Endothelial cell of umbilical vein (primary cell): Measurements from ENCODE around the gene HIPK1. TPM values are rescaled to one million over a fixed set of nuclear protein-coding genes. Genes with fewer than 3 reads are reported as not detected.

Experiments
- BruUV-seq: library from RNA; stranded (reverse); fragments of 400-500 nt; replicated peaks from 2 replicates; lab custom pipeline; 2021; lab: Mats Ljungman, UMichigan
- CTCF ChIA-PET: fragments of 300-600, 350-600 bp; sonication (Branson Sonifier 250); formaldehyde crosslinking; loops from one replicate; lab custom pipeline; 2021; ENCODE audit warnings: antibody characterized with exemption, inconsistent platforms; lab: Charles Lee
- POLR2A ChIA-PET: fragments of 300-600, 350-600 bp; sonication (Branson Sonifier 250); formaldehyde crosslinking; loops from one replicate; lab custom pipeline; 2021; ENCODE audit warnings: antibody characterized with exemption, inconsistent platforms; lab: Charles Lee
- DNase-seq: peaks from one replicate; pipeline ENCODE4 v3.0.0-alpha.2; 2011; ENCODE audit warnings: low read depth, low spot score
- FAIRE-seq: peaks from 2 replicates; lab custom pipeline; 2011; peaks lifted over from hg19 to GRCh38; lab: Jason Lieb, UNC
- H2AFZ ChIP-seq: 2 replicates; pipeline ENCODE4 v1.6.0; 2012; ENCODE audit warnings: low read depth, low read length, control low read depth, inconsistent platforms
- H3K27ac ChIP-seq: 2 replicates; pipeline ENCODE4 v1.5.1; 2011; ENCODE audit warnings: low read depth, mild to moderate bottlenecking, control low read depth, low read length, moderate library complexity; ENCODE audit not compliant: insufficient read depth
- H3K27me3 ChIP-seq, 2 experiments: 2 replicates each; pipeline versions ENCODE4 v1.6.0 to v1.6.1; 2011; ENCODE audit warnings: low read length in 2 of 2, mixed read lengths in 1 of 2; ENCODE audit not compliant: control insufficient read depth in 2 of 2, insufficient read depth in 2 of 2
- H3K36me3 ChIP-seq, 2 experiments: 2 replicates in 1 of 2; 3 replicates in 1 of 2; pipeline ENCODE4 v1.5.1; 2011; ENCODE audit warnings: low read length in 2 of 2, mild to moderate bottlenecking in 1 of 2, moderate library complexity in 1 of 2; ENCODE audit not compliant: control insufficient read depth in 2 of 2, insufficient read depth in 2 of 2; ENCODE audit errors: extremely low read depth in 1 of 2
- H3K4me1 ChIP-seq: 3 replicates; pipeline ENCODE4 v1.5.1; 2011; ENCODE audit warnings: mild to moderate bottlenecking, low read length; ENCODE audit not compliant: control insufficient read depth, insufficient read depth; ENCODE audit errors: extremely low read depth
- H3K4me2 ChIP-seq: 2 replicates; pipeline ENCODE4 v1.6.1; 2011; ENCODE audit warnings: low read length, control low read depth, mixed read lengths; ENCODE audit not compliant: insufficient read depth
- H3K4me3 ChIP-seq, 3 experiments: fragments of 200-600 bp in 1 of 3; sonication (generic), shearing (Covaris generic) in 1 of 3; replicated peaks in 1 of 3; 2 replicates each; pipeline ENCODE4 v1.5.1; 2011 to 2016; ENCODE audit warnings: control low read depth in 3 of 3, low read length in 3 of 3, mild to moderate bottlenecking in 2 of 3, inconsistent platforms in 1 of 3, low read depth in 1 of 3, moderate library complexity in 1 of 3; ENCODE audit not compliant: insufficient read depth in 1 of 3
- H3K79me2 ChIP-seq: 2 replicates; pipeline ENCODE4 v1.6.0; 2012; ENCODE audit warnings: low read length, inconsistent platforms; ENCODE audit not compliant: control insufficient read depth, insufficient read depth
- H3K9ac ChIP-seq: replicated peaks from 2 replicates; pipeline ENCODE3; 2011; ENCODE audit warnings: low read length, control low read depth; ENCODE audit not compliant: insufficient read depth; ENCODE audit errors: extremely low read depth
- H3K9me1 ChIP-seq: replicated peaks from 3 replicates; pipeline ENCODE4 v1.6.0; 2011; ENCODE audit warnings: mild to moderate bottlenecking, low read length; ENCODE audit not compliant: control insufficient read depth, insufficient read depth; ENCODE audit errors: extremely low read depth
- H3K9me3 ChIP-seq: replicated peaks from 2 replicates; pipeline ENCODE4 v1.5.1; 2012; ENCODE audit warnings: low read length, inconsistent platforms; ENCODE audit not compliant: control insufficient read depth, insufficient read depth
- H4K20me1 ChIP-seq: replicated peaks from 2 replicates; pipeline ENCODE3; 2011; ENCODE audit warnings: mild to moderate bottlenecking, low read length; ENCODE audit not compliant: control insufficient read depth, insufficient read depth; ENCODE audit errors: extremely low read depth
- CTCF ChIP-seq, 2 donors: IDR thresholded peaks; 1 replicate in 1 of 2; 2 replicates in 1 of 2; pipeline ENCODE4 v1.5.1; 2011; ENCODE audit warnings: low read length in 2 of 2, mild to moderate bottlenecking in 2 of 2, moderate library complexity in 2 of 2, control low read depth in 1 of 2, inconsistent platforms in 1 of 2, low read depth in 1 of 2; ENCODE audit not compliant: insufficient read depth in 1 of 2; ENCODE audit errors: extremely low read depth in 1 of 2
- EZH2 ChIP-seq: IDR thresholded peaks from 2 replicates; pipeline ENCODE4 v1.6.1; 2012; ENCODE audit warnings: borderline replicate concordance, low read depth, mild to moderate bottlenecking, moderate library complexity, low read length, inconsistent platforms; ENCODE audit not compliant: severe bottlenecking
- FOS ChIP-seq: IDR thresholded peaks from 2 replicates; pipeline ENCODE4 v1.6.1; 2011; ENCODE audit warnings: mild to moderate bottlenecking, low read length, moderate library complexity, borderline replicate concordance; ENCODE audit not compliant: insufficient read depth
- GATA2 ChIP-seq: IDR thresholded peaks from 2 replicates; pipeline ENCODE4 v1.7.0; 2011; ENCODE audit warnings: low read depth, mild to moderate bottlenecking, moderate library complexity, mixed read lengths, low read length; ENCODE audit not compliant: insufficient read length, insufficient read depth
- JUN ChIP-seq: IDR thresholded peaks from 2 replicates; pipeline ENCODE4 v1.6.1; 2011; ENCODE audit warnings: borderline replicate concordance, low read depth; ENCODE audit not compliant: insufficient read length, insufficient read depth
- MAX ChIP-seq: IDR thresholded peaks from 2 replicates; pipeline ENCODE4 v1.6.1; 2011; ENCODE audit not compliant: insufficient read depth, insufficient read length
- MYC ChIP-seq: IDR thresholded peaks from one replicate; pipeline ENCODE4 v1.6.1; 2011; ENCODE audit warnings: mild to moderate bottlenecking, low read depth, low read length
- POLR2A ChIP-seq: IDR thresholded peaks from 2 replicates; pipeline ENCODE4 v1.6.1; 2012; ENCODE audit warnings: low read depth, mild to moderate bottlenecking, control low read depth, low read length
- POLR2AphosphoS5 ChIP-seq: IDR thresholded peaks from 2 replicates; pipeline ENCODE4 v1.6.1; 2012; ENCODE audit warnings: low read depth, mild to moderate bottlenecking, control low read depth, low read length, moderate library complexity; ENCODE audit not compliant: insufficient read depth
- dilution Hi-C: fragments of 300-500 bp; cut with MboI; formaldehyde crosslinking; loops from one replicate; pipeline ENCODE4 v1.15.0; 2019; ENCODE audit warnings: low sequenced_read_pairs; ENCODE audit not compliant: extremely low pct_ligation_motif_present
- intact Hi-C: fragments of 100-400 bp; cut with micrococcal nuclease; formaldehyde crosslinking; loops from one replicate; pipeline ENCODE4 v1.10.0; 2022
- polyA plus RNA-seq, 4 experiments: library from polyadenylated mRNA; depleted of rRNA in 3 of 4; stranded (reverse) in 3 of 4; unstranded in 1 of 4; fragments of >200 nt; gene quantifications; 2 replicates each; pipeline versions ENCODE4 v1.2.1 to v1.2.3, GENCODE V29; 2011 to 2012; ENCODE audit warnings: missing spikeins in 1 of 4
- total RNA-seq: library from RNA; stranded (reverse); gene quantifications from 2 replicates; pipeline ENCODE4 v1.2.3, GENCODE V29; 2021

Gene HIPK1
- total and polyA plus RNA-seq, 2 donors (not counting 3 experiments of a cell fraction or from before 2014, with no cell fraction given): 39.3 to 56.1 TPM

- H3K79me2 ChIP-seq: no peaks in the 10 kb centered on the region
- no peaks in the 10 kb centered on the region for H3K36me3 ChIP-seq
- H3K9me3 ChIP-seq: no peaks in the 10 kb centered on the region
- POLR2A ChIA-PET: no interaction called here
- TF ChIP-seq MYC (no peak), FOS (no peak), POLR2AphosphoS5 (no peak), POLR2A (no peak), JUN (no peak), CTCF (IDR thresholded peaks at IDR 0.05; ENCODE audit: extremely low read depth in 1 of 2, insufficient read depth in 1 of 2, low read depth in 1 of 2, low read length in 2 of 2) (no peak), GATA2 (no peak), EZH2 (no peak), MAX (no peak)
- FAIRE-seq: no peak
- H3K4me2 ChIP-seq: no peak overlapping the region
- H3K9ac ChIP-seq: no peak overlapping the region
- DNase-seq: no peak
- dilution Hi-C loops: no loop called here
- peaks cover 0 to 2% of the 10 kb centered on the region in 2 experiments for H3K27me3 ChIP-seq
- H2AFZ ChIP-seq: no peak overlapping the region
- no peaks in the 10 kb centered on the region for H3K4me1 ChIP-seq
- CTCF ChIA-PET: interaction anchor here (1.6 kb wide), 1 partner anchor 13 kb away, joined by 3 read pairs; no protein-coding TSS in a partner anchor
- intact Hi-C loops: no loop called here
- H3K4me3 ChIP-seq: no peak overlapping the region
- H4K20me1 ChIP-seq: no peaks in the 10 kb centered on the region
- no peaks in the 10 kb centered on the region for H3K9me1 ChIP-seq
- no peak overlapping the region for H3K27ac ChIP-seq
- no TSS peak for BruUV-seq
Measured at GRCh38 chr1:114025609-114026401, 96.7 kb downstream of the HIPK1 start.
